HG03103 (cell line): ENCODE measurements around the gene CYP2S1.
"Not testable (repeated sequence)": the region's sequence is repeated elsewhere in the genome, so short reads cannot be mapped to it uniquely, and the experiment has no call there.

ENCODE experiments used
- ATAC-seq: cut with Tn5 transposase; IDR thresholded peaks from one replicate; pipeline ENCODE4 v1.9.1; 2021; ENCODE audit warnings: low read depth; ENCODE audit not compliant: unreplicated experiment

Gene CYP2S1

DNA sequence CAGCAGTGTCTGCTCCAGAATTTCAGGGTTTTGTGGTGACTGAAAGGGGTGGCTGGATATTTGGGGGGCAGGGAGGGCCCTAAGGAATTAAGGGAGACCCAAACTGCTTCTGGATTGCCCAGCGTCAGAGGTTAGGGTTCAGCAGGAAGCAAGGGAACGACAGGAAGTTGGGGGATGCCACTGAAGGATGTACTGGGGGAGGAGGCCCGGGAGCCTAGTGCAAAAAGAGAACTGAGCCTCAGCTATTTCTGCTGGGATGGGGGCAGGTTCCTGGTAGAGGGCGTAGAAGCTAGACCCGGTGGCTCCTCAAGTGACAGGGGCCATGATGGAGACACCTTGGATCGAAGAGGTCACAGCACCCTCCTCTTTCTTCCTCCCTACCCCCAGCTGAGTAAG lies 1.1 kb downstream of the CYP2S1 start:
- no peak for ATAC-seq

- ATAC-seq: no peak
These were observed 2.9 kb downstream of the CYP2S1 start for GRCh38 chr19:41195675-41196497.

- ATAC-seq: no peak
These were observed 5.5 kb downstream of the CYP2S1 start for GRCh38 chr19:41198559-41198958.

DNA sequence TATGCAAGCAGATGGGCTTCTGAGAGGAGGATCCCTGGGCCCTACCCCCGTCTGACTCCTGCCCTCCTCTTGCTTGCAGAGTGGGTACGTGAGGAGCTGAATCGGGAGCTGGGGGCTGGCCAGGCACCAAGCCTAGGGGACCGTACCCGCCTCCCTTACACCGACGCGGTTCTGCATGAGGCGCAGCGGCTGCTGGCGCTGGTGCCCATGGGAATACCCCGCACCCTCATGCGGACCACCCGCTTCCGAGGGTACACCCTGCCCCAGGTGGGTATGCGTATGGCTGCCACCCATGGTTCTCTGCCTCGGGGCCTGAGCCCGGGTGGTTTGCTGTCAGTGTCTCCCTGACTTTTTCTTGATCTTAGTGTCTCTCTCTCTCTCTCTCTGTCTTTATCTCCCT lies 10.4 kb downstream of the CYP2S1 start:
- ATAC-seq: no peak

DNA sequence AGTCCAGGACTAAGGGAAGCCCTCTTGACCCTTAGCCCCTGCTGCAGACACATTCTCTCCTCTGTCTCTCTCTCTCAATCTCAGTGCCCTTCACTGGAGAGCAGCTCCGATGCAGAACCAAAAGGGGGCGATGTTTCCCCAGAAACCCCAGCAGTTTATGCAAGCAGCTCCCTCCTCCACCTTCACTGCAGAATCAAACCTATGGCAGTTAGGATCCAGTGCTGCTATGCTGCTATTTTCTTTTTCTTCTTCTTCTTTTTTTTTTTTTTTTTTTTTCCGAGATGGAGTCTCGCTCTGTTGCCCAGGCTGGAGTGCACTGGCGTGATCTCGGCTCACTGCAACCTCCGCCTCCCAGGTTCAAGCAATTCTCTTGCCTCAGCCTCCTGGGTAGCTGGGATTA lies 11.3 kb downstream of the CYP2S1 start:
- not testable (repeated sequence) for ATAC-seq

DNA sequence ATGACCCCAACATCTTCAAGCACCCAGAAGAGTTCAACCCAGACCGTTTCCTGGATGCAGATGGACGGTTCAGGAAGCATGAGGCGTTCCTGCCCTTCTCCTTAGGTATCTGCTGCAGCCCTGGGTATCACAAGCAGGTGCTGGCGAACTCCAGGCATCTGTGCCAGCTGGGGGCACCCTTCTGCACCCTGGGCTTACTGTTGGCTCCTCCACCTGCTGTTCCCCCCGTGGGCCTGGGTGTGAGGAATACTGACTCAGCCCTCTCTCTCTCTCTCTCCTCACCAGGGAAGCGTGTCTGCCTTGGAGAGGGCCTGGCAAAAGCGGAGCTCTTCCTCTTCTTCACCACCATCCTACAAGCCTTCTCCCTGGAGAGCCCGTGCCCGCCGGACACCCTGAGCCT lies 13.0 kb downstream of the CYP2S1 start:
- ATAC-seq: no peak

GRCh38 chr19:41206456-41206855 lies 13.4 kb downstream of the CYP2S1 start:
- no peak for ATAC-seq

- ATAC-seq: no peak
These were observed 14.1 kb downstream of the CYP2S1 start for GRCh38 chr19:41206926-41207750.

- no peak for ATAC-seq
These were observed 21.1 kb downstream of the CYP2S1 start for GRCh38 chr19:41214161-41214560.

- ATAC-seq: no peak
These were observed 24.7 kb downstream of the CYP2S1 start for GRCh38 chr19:41217741-41218140.

- ATAC-seq: no peak
These were observed 25.2 kb downstream of the CYP2S1 start for GRCh38 chr19:41218249-41218614.

DNA sequence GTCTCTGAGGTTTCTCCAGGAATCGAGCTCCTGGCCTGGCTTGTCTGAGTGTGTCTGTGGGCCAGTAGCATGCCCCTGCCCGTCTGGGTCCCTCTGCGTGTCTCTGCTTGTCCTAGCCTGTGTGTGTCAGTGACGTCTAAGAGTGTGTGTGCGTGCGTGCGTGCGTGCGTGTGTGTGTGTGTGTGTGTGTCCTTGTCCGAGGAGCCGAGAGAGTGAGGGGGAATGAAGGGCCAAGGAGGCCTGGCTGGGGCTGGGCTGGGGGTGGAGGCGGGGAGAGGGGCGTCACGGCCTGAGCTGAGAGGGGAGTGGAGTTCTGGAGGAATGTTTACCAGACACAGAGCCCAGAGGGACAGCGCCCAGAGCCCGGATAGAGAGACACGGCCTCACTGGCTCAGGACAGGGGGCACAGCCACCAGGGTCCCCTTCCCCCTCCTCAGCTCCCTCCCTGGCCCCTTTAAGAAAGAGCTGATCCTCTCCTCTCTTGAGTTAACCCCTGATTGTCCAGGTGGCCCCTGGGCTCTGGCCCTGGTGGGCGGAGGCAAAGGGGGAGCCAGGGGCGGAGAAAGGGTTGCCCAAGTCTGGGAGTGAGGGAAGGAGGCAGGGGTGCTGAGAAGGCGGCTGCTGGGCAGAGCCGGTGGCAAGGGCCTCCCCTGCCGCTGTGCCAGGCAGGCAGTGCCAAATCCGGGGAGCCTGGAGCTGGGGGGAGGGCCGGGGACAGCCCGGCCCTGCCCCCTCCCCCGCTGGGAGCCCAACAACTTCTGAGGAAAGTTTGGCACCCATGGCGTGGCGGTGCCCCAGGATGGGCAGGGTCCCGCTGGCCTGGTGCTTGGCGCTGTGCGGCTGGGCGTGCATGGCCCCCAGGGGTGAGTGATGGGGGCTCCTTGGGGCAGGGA lies 25.8 kb downstream of the CYP2S1 start, which contains the start of gene AXL:
TSS of gene AXL (plus strand) at position 609 of the 893 bp plus-strand sequence. CDS start at position 779, 170 bp downstream.
- ATAC-seq: no peak

GRCh38 chr19:41219924-41220567 lies 27.0 kb downstream of the CYP2S1 start:
- ATAC-seq: no peak

- no peak for ATAC-seq
These were observed 27.8 kb downstream of the CYP2S1 start for GRCh38 chr19:41220811-41221210.

DNA sequence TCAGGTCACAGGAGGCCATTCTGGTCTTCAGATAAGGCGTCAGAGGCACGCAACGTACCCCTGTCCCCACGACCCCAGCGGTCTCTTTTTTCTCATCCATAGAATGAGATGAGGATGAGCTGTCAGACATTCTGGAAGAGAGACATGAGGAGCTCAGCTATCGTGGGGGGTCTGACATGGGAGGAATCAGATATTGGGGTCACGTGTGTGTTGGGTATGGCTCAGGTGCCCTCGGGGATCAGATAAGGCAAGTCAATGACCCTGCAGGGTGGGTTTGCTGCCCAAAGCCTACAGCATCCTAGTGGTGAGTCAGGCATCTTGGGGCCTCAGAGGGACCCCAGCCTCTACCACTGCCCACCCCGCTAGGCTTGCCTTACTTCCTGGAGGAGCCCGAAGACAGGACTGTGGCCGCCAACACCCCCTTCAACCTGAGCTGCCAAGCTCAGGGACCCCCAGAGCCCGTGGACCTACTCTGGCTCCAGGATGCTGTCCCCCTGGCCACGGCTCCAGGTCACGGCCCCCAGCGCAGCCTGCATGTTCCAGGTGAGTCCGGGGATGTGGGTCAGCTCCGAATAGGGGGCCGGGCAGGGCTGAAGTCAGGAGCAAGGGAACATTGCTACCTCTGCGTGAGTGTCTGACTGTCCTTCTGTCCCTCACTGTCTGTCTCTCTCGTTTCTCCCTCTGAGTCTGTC lies 28.6 kb downstream of the CYP2S1 start:
- no peak for ATAC-seq

DNA sequence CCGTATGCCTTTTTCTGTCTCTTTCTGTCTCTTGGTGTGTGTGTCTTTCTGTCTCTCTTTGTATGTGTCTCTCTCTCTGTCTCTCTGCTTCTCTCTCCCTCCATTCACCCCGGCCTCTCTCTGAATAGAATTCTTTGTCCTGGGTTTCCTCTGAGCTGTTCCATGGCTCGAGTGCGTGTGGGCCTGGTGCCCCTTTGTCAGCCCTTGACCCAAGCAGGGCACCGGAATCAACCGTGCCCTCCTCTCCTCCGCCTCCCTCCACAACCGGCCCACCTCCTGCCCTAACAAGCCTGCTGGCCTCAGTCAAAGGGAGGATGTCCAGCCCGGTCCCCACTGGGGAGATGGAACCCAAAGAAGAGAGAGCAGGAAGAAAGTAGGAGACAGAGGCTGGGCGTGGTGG lies 29.2 kb downstream of the CYP2S1 start:
- ATAC-seq: no peak

DNA sequence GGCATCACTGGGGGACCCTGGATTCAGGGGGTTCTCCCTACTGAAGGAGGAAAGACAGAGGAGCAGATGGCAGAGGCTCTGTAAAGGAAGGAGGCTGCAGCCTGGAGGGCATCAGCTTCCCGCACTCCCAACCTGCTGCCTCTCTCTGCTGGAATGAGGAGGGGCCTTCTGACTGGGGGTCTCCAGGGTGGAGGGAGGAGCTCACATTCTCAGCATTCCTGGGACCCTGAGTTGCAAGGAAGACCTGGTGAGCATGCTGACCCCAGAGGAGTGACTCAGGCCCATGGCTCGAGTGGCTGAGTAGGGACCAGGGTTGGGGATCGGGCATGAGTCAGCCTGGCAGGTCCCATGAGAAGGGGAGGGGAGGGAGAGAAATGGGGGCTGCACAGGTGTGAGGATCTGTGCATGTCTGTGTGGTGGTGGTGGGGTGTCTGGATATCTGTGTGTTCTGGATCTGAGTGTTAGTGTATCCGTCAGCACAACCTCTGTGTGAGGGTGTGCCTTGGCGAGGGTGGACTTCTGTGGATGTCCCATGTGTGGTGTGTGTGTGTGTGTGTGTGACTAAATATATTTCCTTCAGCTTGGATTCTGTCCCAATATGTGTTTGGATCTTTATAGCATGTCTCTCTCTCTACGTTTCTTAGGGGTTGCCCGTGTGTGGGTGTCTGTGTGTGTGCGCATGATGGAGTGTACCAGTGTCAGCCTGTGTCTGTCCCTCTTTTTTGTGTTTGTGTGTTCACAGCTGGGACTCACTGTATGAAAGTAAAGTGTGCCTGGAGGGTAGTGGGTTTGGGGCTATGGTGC lies 30.6 kb downstream of the CYP2S1 start:
- no peak for ATAC-seq

GRCh38 chr19:41224632-41225031 lies 31.6 kb downstream of the CYP2S1 start:
- ATAC-seq: no peak
